Neural cell (in vitro differentiated cells): Measurements from ENCODE around the gene INO80C. TPM values are rescaled to one million over a fixed set of nuclear protein-coding genes. Genes with fewer than 3 reads are reported as not detected.

Experiments
- H2AFZ ChIP-seq: fragments of 200-600, 300-800 bp; sonication (generic), shearing (Covaris generic); 2 replicates; pipeline ENCODE4 v1.6.0; 2014; ENCODE audit warnings: low read depth, mild to moderate bottlenecking, antibody characterized with exemption, low read length, moderate library complexity
- H3F3A ChIP-seq: fragments of 200-600 bp; shearing (Covaris generic); 2 replicates; pipeline ENCODE4 v1.6.1; 2016; ENCODE audit warnings: mild to moderate bottlenecking, moderate library complexity, mixed read lengths, antibody characterized with exemption, low read length; ENCODE audit not compliant: insufficient read depth, poor library complexity, severe bottlenecking
- H3K27ac ChIP-seq: fragments of 200-600, 300-800 bp; sonication (generic), shearing (Covaris generic); 2 replicates; pipeline ENCODE4 v1.5.1; 2014; ENCODE audit warnings: mild to moderate bottlenecking, low read length, moderate library complexity
- H3K27me3 ChIP-seq: fragments of 300-800, 200-600 bp; sonication (generic), shearing (Covaris generic); 2 replicates; pipeline ENCODE4 v1.6.0; 2014; ENCODE audit warnings: mild to moderate bottlenecking, low read depth, low read length, moderate library complexity; ENCODE audit not compliant: insufficient read depth
- H3K36me3 ChIP-seq: fragments of 300-800, 200-600 bp; sonication (generic), shearing (Covaris generic); 2 replicates; pipeline ENCODE4 v1.5.1; 2014; ENCODE audit warnings: mild to moderate bottlenecking, antibody characterized with exemption, low read length, moderate library complexity; ENCODE audit not compliant: insufficient read depth
- H3K4me2 ChIP-seq: fragments of 300-800, 200-600 bp; sonication (generic), shearing (Covaris generic); 2 replicates; pipeline ENCODE4 v1.6.0; 2014; ENCODE audit warnings: mild to moderate bottlenecking, low read length
- H3K4me3 ChIP-seq: fragments of 300-800, 200-600 bp; sonication (generic), shearing (Covaris generic); 2 replicates; pipeline ENCODE4 v1.5.1; 2014; ENCODE audit warnings: mild to moderate bottlenecking, low read length, moderate library complexity
- H3K79me2 ChIP-seq: fragments of 200-600 bp; shearing (Covaris generic); replicated peaks from 2 replicates; pipeline ENCODE4 v1.6.0; 2014; ENCODE audit warnings: mild to moderate bottlenecking, low read length, moderate library complexity; ENCODE audit not compliant: insufficient read depth
- H3K9ac ChIP-seq: fragments of 300-800, 200-600 bp; sonication (generic), shearing (Covaris generic); 2 replicates; pipeline ENCODE4 v1.6.1; 2016; ENCODE audit warnings: mild to moderate bottlenecking, low read length, mixed read lengths
- H3K9me2 ChIP-seq: fragments of 200-600 bp; shearing (Covaris generic); 2 replicates; pipeline ENCODE4 v1.6.1; 2016; ENCODE audit warnings: mild to moderate bottlenecking, low read length, mixed read lengths; ENCODE audit not compliant: insufficient read depth
- H3K9me3 ChIP-seq: fragments of 200-600, 300-800 bp; sonication (generic), shearing (Covaris generic); 2 replicates; pipeline ENCODE4 v1.6.1; 2016; ENCODE audit warnings: mild to moderate bottlenecking, mixed run types, low read length, moderate library complexity, mixed read lengths
- H4K20me1 ChIP-seq: fragments of 200-600 bp; shearing (Covaris generic); 2 replicates; pipeline ENCODE4 v1.6.1; 2016; ENCODE audit warnings: mild to moderate bottlenecking, mixed run types; ENCODE audit not compliant: insufficient read depth
- CTCF ChIP-seq: fragments of 450-650 bp; IDR thresholded peaks from 2 replicates; pipeline ENCODE4 v1.5.1; 2014; ENCODE audit warnings: antibody characterized with exemption, mild to moderate bottlenecking, moderate library complexity; ENCODE audit not compliant: poor library complexity, severe bottlenecking
- EP300 ChIP-seq: fragments of 450-650 bp; conservative IDR thresholded peaks from 2 replicates; pipeline ENCODE4 v1.6.1; 2014; ENCODE audit warnings: antibody characterized with exemption, mild to moderate bottlenecking, moderate library complexity; ENCODE audit not compliant: poor library complexity, severe bottlenecking
- EZH2 ChIP-seq: fragments of 200-600, 300-800 bp; shearing (Covaris generic), sonication (generic); IDR thresholded peaks from 2 replicates; pipeline ENCODE4 v1.6.1; 2014; ENCODE audit warnings: antibody characterized with exemption, low read length, borderline replicate concordance, mild to moderate bottlenecking; ENCODE audit not compliant: insufficient read depth, poor library complexity, severe bottlenecking
- MXI1 ChIP-seq: fragments of 450-650 bp; conservative IDR thresholded peaks from 2 replicates; pipeline ENCODE4 v1.6.1; 2014; ENCODE audit warnings: antibody characterized with exemption, mild to moderate bottlenecking; ENCODE audit not compliant: poor library complexity, severe bottlenecking
- POLR2AphosphoS5 ChIP-seq: IDR thresholded peaks from 2 replicates; pipeline ENCODE4 v1.6.1; 2012
- RAD21 ChIP-seq: fragments of 450-650 bp; conservative IDR thresholded peaks from 2 replicates; pipeline ENCODE4 v1.6.1; 2014; ENCODE audit warnings: antibody characterized with exemption, mild to moderate bottlenecking, moderate library complexity
- REST ChIP-seq: IDR thresholded peaks from 2 replicates; pipeline ENCODE4 v1.6.1; 2012; ENCODE audit warnings: borderline replicate concordance
- SMC3 ChIP-seq: fragments of 450-650 bp; conservative IDR thresholded peaks from 2 replicates; pipeline ENCODE4 v1.6.1; 2014; ENCODE audit warnings: antibody characterized with exemption, mild to moderate bottlenecking, moderate library complexity; ENCODE audit not compliant: poor library complexity
- TAF1 ChIP-seq: IDR thresholded peaks from 2 replicates; pipeline ENCODE4 v1.6.1; 2012; ENCODE audit warnings: low read depth
- polyA plus RNA-seq: library from polyadenylated mRNA; depleted of rRNA; stranded (reverse); fragments of >200 nt; gene quantifications from 2 replicates; pipeline ENCODE4 v1.2.3, GENCODE V29; 2014

INO80C gene
- polyA plus RNA-seq, 1 donor from 2014 or later = 30.5 TPM

- Histone ChIP-seq H3K9me2 (no peaks in the 10 kb centered on the region), H3K27ac (no peak overlapping the region), H3K4me3 (no peak overlapping the region), H3K79me2 (no peaks in the 10 kb centered on the region), H3K27me3 (no peaks in the 10 kb centered on the region), H3K9ac (no peak overlapping the region), H2AFZ (no peak overlapping the region), H3K36me3 (no peaks in the 10 kb centered on the region), H3F3A (no peaks in the 10 kb centered on the region), H4K20me1 (no peaks in the 10 kb centered on the region), H3K4me2 (no peak overlapping the region), H3K9me3 (no peaks in the 10 kb centered on the region)
- no peak for TF ChIP-seq TAF1
- no peak for TF ChIP-seq POLR2AphosphoS5
- no peak for TF ChIP-seq RAD21
- TF ChIP-seq SMC3 = no peak
- TF ChIP-seq CTCF = no peak
- TF ChIP-seq EP300 = no peak
- no peak for TF ChIP-seq REST
- no peak for TF ChIP-seq EZH2
- TF ChIP-seq MXI1 = no peak
Measured at GRCh38 chr18:35514283-35514682, 16.5 kb upstream of the INO80C start.

GRCh38 chr18:35513181-35513936, 15.6 kb upstream of the INO80C start:
- Histone ChIP-seq H3K27ac (no peak overlapping the region), H3K4me3 (no peak overlapping the region), H4K20me1 (no peaks in the 10 kb centered on the region), H3K79me2 (no peaks in the 10 kb centered on the region), H3F3A (no peaks in the 10 kb centered on the region), H2AFZ (no peak overlapping the region), H3K27me3 (no peaks in the 10 kb centered on the region), H3K36me3 (no peaks in the 10 kb centered on the region), H3K9ac (no peak overlapping the region), H3K4me2 (no peak overlapping the region), H3K9me3 (no peaks in the 10 kb centered on the region), H3K9me2 (no peaks in the 10 kb centered on the region)
- TF ChIP-seq EZH2 (no peak), TAF1 (no peak), MXI1 (no peak), REST (no peak), POLR2AphosphoS5 (no peak), SMC3 (no peak), CTCF (no peak), EP300 (no peak), RAD21 (no peak)
